GM19468 (cell line): ENCODE data around the gene CDC34.
A peak's percentile ranks its signal among the peaks of the same experiment; 100 is the strongest.

Source experiments
- ATAC-seq: cut with Tn5 transposase; IDR thresholded peaks from one replicate; pipeline ENCODE4 v1.9.1; 2021; ENCODE audit warnings: mild to moderate bottlenecking, moderate library complexity, moderate number of reproducible peaks; ENCODE audit not compliant: unreplicated experiment; ENCODE audit errors: extremely low read depth

Gene CDC34

GRCh38 chr19:496986-497385 lies 34.6 kb upstream of the CDC34 start:
- ATAC-seq: no peak

DNA sequence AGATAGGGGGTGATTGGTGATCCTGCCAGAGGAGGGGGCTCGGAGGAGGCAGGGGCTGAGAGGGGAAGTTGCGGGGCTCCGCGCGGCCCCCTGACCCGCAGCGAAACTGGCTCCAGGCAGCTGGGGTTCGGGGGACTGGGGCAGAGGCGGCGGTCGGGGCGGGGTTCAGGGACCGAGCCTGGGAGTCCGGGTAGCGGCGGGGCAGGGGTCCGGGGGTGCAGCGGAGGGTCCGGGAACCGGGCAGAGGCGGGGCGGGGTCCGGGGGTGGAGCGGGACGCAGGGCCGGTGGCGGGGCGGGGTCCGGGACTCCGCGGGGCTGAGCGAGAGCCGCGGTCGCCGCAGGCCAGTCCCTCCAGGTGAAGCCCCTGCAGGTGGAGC lies 34.1 kb upstream of the CDC34 start:
- ATAC-seq: no peak

DNA sequence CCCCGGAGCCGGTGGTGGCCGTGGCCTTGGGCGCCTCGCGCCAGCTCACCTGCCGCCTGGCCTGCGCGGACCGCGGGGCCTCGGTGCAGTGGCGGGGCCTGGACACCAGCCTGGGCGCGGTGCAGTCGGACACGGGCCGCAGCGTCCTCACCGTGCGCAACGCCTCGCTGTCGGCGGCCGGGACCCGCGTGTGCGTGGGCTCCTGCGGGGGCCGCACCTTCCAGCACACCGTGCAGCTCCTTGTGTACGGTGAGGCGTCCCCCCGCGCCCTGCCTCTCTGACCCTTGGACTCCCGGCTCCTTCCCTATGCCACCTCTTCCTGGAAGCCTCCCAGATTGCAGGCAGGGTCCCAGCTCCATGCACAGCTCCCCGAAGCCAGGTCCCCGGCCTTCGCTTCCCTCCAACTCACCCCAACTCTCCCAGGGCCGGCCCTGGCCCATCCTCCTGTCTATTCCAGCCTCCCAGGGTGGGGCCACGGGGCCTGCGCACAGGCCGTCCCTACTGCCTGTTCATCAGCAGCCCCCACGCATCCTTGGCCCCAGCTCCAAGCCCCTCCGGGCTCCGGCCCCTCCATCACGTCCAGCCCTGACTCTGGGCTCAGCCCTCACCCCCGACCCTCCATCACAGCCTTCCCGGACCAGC lies 33.6 kb upstream of the CDC34 start:
- ATAC-seq: no peak

- no peak for ATAC-seq
Measured at GRCh38 chr19:498511-498891, 33.1 kb upstream of the CDC34 start.

GRCh38 chr19:498977-499623 lies 32.5 kb upstream of the CDC34 start:
- no peak for ATAC-seq

DNA sequence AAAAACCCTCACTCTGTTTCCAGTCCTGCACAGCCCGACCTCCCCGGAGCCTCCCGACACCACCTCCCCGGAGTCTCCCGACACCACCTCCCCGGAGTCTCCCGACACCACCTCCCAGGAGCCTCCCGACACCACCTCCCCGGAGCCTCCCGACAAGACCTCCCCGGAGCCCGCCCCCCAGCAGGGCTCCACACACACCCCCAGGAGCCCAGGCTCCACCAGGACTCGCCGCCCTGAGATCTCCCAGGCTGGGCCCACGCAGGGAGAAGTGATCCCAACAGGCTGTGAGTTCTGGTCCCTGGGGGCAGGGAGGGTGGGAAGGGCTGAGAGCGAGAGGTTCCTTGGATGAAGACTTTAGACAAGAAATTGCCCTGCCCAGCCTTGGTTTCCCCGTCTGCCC lies 29.9 kb upstream of the CDC34 start:
- ATAC-seq: no peak

GRCh38 chr19:504616-505015 lies 26.9 kb upstream of the CDC34 start:
- no peak for ATAC-seq

GRCh38 chr19:506404-507285 lies 24.9 kb upstream of the CDC34 start:
- peak; percentile 51 for ATAC-seq

GRCh38 chr19:507286-508203 lies 24.0 kb upstream of the CDC34 start, which contains the start of gene TPGS1:
TSS of gene TPGS1 (plus strand) at chr19:507497. CDS start at chr19:507507, 10 bp downstream.
- peak; percentile 23 for ATAC-seq

DNA sequence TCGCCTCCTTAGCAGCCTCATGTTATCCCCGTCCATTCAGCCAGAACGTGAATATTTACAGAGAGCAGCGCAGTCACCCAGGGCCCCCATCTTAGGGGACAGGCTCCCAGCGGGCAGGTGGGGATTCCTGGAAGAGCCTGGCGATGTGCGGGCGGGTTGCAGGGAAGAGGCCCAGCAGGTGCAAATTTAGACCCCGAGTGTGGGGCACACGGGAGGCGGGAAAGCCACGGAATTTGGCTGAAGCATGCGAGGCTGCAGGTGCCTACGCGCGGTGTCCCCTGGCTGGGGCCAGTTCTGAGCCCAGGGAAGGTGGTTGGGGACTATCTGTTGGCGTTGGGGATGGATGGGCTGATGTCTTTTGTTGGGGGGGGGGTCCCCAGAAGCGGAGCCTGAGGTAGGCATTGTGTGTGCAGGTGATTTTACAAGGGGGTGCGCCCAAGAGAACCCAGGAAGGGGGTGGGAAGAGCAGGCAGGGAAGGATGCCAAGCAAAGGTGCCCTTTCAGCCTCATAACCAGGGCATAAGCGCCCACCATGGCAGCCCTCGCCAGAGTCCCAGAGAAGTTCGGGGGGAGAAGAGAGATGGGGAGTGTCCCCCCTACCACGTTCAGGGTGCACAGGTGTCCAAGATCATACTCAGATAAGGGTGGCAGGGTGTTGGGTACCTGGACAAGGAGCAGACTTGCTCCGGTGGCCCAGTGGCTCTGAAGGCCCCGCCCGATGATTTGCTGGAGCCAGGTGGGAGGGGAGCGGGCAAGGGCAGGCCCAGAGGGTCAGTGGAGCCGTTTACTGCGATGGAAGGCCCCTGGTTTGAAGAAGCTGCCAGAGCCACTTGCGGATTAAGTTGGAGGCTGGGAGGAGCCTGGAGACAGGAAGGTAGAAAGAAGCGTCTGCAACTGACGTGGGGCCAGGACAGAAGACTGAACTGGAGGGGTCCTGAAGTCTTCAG lies 23.1 kb upstream of the CDC34 start:
- no peak for ATAC-seq

DNA sequence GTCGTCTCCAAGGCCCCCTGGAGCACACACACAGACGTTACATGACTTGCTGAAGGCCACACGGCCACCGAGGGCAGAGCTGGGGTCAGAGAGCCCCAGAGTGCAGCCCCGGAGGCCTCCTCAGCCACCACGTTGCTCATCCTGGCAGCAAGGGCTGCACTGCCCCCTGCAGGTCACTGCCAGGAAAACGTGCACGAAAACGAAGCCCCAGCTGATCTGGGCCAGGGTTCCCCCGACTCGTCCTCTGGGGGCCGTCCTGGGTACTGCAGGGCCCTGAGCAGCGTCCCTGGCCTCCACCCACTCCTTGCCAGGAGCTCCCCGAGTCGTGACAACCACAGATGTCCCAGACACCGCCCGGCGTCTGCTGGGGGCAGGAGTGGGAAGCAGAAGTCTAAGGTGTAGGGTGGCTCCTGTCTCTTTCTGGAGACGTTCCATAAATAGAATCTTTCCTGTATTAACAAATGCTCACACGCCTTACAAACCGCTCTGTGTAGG lies 20.9 kb upstream of the CDC34 start:
- no peak for ATAC-seq

DNA sequence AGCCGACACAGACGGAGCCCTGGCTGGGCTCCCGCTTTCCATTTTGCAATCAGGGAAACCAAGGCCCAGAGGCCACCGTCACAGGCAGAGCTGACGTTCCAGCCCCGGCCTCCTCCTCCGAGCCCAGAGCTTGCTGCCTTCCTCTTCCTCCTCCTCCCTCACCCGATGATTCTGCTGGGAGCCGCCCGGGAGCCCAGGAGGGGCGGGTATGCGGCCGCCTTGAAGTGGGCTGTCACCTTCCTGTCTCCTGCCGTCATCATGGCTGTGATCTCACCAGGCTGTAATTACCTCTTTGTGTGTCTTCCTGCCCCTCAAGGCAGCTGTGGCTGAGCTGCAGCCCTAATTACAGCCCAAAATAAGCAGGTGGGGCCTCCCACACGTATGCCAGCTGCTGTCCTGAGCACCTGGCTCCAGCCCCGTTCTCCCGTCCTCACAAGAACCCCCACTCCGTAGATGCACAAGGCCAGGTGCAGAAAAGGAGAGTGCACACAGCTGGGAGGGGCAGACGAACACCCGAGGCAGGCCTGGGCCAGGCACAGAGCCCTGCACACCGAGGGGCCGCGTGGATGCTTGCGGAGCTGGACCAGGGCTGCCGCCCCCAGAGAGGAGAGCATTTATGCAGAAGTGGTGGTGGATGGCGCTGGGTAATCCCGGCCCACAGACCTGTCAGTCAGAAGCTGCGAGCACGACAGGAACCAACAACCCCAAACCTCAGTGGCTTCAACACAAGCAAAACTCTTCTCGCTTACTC lies 20.3 kb upstream of the CDC34 start:
- ATAC-seq: no peak

DNA sequence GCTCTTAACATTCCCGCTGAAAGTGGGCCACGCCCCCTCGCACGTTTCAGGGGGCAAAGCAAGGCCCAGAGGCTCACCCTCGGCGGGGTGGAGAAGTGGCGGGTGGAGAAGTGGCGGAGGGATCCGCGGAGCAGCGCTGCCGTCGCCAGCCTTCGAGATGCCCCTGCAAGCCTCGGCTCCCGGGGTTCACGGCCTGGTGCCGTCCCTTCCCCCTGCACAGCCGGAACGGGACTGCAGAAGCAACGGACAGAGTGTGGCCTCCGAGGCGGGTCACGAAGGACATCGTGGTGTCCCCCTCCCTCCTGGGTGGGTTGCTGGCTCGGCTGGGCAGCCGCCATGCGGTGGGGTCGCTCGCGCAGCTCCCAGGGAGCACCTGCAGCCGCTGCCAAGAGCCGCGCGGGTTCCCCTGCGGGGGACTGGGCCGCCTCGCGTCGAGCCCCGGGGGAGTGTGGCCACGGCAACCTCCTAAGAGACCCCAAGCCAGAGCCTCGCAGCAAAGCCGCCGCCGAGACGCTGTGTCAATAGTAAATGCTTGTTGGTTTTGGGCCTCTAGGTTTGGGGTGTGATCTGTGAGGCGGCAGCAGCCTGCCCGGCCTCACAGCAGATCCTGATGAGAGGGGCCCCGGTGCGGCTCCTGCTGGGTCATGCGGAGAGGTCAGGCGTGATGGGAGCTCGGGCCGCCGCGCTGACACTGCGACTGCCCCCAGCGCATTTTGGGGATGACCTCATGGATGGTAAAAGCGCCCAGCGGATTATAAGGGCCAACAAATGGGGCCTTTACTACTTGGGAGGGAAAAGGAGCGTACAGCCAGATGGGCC lies 18.8 kb upstream of the CDC34 start:
- ATAC-seq: no peak

DNA sequence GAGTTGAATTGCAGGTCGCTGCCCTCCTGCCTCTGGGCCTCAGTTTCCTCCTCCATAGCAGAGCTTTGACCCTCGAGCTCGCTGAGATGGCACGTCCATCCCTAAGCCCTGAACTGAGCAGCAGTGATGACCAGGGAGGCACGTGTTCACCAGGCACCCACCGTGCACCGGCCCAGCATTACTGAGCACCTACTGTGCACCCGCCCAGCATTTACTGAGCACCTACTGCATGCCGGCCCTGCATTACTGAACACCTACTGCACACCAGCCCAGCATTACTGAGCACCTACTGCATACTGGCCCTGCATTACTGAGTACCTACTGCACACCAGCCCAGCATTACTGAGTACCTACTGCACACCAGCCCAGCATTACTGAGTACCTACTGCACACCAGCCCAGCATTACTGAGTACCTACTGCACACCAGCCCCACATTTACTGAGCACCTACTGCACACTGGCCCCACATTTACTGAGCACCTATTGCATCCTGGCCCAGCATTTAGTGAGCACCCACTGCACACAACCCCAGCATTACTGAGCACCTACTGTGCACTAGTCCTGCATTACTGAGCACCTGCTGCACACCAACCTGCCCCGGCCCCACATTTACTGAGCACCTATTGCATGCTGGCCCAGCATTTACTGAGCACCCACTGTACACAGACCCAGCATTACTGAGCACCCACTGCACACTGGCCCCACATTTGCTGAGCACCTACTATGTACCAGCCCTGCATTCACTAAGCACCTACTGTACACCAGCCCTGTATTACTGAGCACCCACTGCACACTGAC lies 18.0 kb upstream of the CDC34 start:
- ATAC-seq: no peak

- no peak for ATAC-seq
Measured at GRCh38 chr19:514166-514663, 17.3 kb upstream of the CDC34 start.
